OCI-LY7 (cell line): Measurements from ENCODE around the gene FAM78A. TPM values are rescaled to one million over a fixed set of nuclear protein-coding genes. Genes with fewer than 3 reads are reported as not detected.

Experiments used
- BruUV-seq: library from RNA; stranded (reverse); fragments of 400-500 nt; replicated peaks from 2 replicates; lab custom pipeline; 2021; lab: Mats Ljungman, UMichigan
- CTCF ChIA-PET: fragments of 300-600 bp; sonication (Branson Sonifier 250); formaldehyde crosslinking; loops from one replicate; lab custom pipeline; 2022; ENCODE audit warnings: antibody characterized with exemption; ENCODE audit not compliant: unreplicated experiment; lab: Charles Lee
- POLR2A ChIA-PET: fragments of 300-600 bp; sonication (Branson Sonifier 250); formaldehyde crosslinking; loops from one replicate; lab custom pipeline; 2022; ENCODE audit warnings: antibody characterized with exemption; lab: Charles Lee
- DNase-seq: peaks from one replicate; pipeline ENCODE4 v3.0.0-alpha.2; 2015; ENCODE audit warnings: low spot score
- H2AFZ ChIP-seq: fragments of 200-600 bp; sonication (generic), shearing (Covaris generic); 2 replicates; pipeline ENCODE4 v1.6.1; 2014; ENCODE audit warnings: mild to moderate bottlenecking, antibody characterized with exemption, low read length, moderate library complexity
- H3K27ac ChIP-seq: fragments of 200-600 bp; sonication (generic); 2 replicates; pipeline ENCODE4 v1.5.1; 2014; ENCODE audit warnings: mixed run types, low read depth, mild to moderate bottlenecking, moderate library complexity, low read length, inconsistent platforms; ENCODE audit not compliant: poor library complexity, severe bottlenecking
- H3K36me3 ChIP-seq: fragments of 200-600 bp; sonication (generic); 2 replicates; pipeline ENCODE4 v1.6.1; 2014; ENCODE audit warnings: mild to moderate bottlenecking, antibody characterized with exemption, low read length, moderate library complexity, mixed read lengths; ENCODE audit not compliant: insufficient read depth
- H3K4me1 ChIP-seq: fragments of 200-600 bp; sonication (generic); 2 replicates; pipeline ENCODE4 v1.5.1; 2014; ENCODE audit warnings: mild to moderate bottlenecking, low read length; ENCODE audit not compliant: insufficient read depth, poor library complexity, severe bottlenecking
- H3K4me2 ChIP-seq: fragments of 200-600 bp; sonication (generic); 2 replicates; pipeline ENCODE4 v1.6.1; 2014; ENCODE audit warnings: mild to moderate bottlenecking, low read length
- H3K4me3 ChIP-seq: fragments of 200-600 bp; sonication (generic); 2 replicates; pipeline ENCODE4 v1.5.1; 2014; ENCODE audit warnings: mild to moderate bottlenecking, low read depth, low read length; ENCODE audit not compliant: poor library complexity, severe bottlenecking
- H3K79me2 ChIP-seq: fragments of 200-600 bp; sonication (generic); 2 replicates; pipeline ENCODE4 v1.6.1; 2016; ENCODE audit warnings: low read depth, mild to moderate bottlenecking, low read length, moderate library complexity, mixed read lengths; ENCODE audit not compliant: insufficient read depth
- H3K9me2 ChIP-seq: fragments of 200-600 bp; sonication (generic); 2 replicates; pipeline ENCODE4 v1.6.1; 2016; ENCODE audit warnings: mild to moderate bottlenecking, low read length, mixed read lengths; ENCODE audit not compliant: insufficient read depth
- H3K9me3 ChIP-seq: fragments of 200-600 bp; sonication (generic); 2 replicates; pipeline ENCODE4 v1.6.1; 2014; ENCODE audit warnings: mild to moderate bottlenecking, mixed run types, low read length, mixed read lengths
- H4K20me1 ChIP-seq: fragments of 200-600 bp; sonication (generic); 2 replicates; pipeline ENCODE4 v1.6.1; 2014; ENCODE audit warnings: mild to moderate bottlenecking, antibody characterized with exemption, low read length, moderate library complexity, mixed read lengths; ENCODE audit not compliant: insufficient read depth
- CTCF ChIP-seq: fragments of 200-600 bp; sonication (generic); conservative IDR thresholded peaks from 2 replicates; pipeline ENCODE4 v1.5.1; 2014; ENCODE audit warnings: mild to moderate bottlenecking, antibody characterized with exemption, low read length, moderate library complexity, mixed read lengths
- EZH2phosphoT487 ChIP-seq: fragments of 200-600 bp; sonication (generic); IDR thresholded peaks from 2 replicates; pipeline ENCODE4 v1.6.1; 2018; ENCODE audit warnings: low read depth, borderline replicate concordance, mild to moderate bottlenecking, mixed run types, antibody characterized with exemption, low read length, moderate library complexity, mixed read lengths
- intact Hi-C: fragments of 100-400 bp; cut with micrococcal nuclease; formaldehyde crosslinking; loops from one replicate; pipeline ENCODE4 v1.10.0; 2022; ENCODE audit not compliant: unreplicated experiment
- total RNA-seq, 2 experiments: library from RNA; depleted of rRNA in 1 of 2; stranded (reverse); fragments of >200 nt in 1 of 2; shearing (Covaris generic) in 1 of 2; gene quantifications; 2 replicates each; pipeline ENCODE4 v1.2.3, GENCODE V29; 2014 to 2022

The FAM78A gene
- total RNA-seq, 2 experiments from 2014 or later: 25.0 to 35.0 TPM

- intact Hi-C loops: no loop called here
- H3K4me2 ChIP-seq: no peak overlapping the region
- CTCF ChIA-PET: no interaction called here
- peaks cover 67% of the 10 kb centered on the region for H3K36me3 ChIP-seq
- POLR2A ChIA-PET: no interaction called here
- H3K4me1 ChIP-seq: peaks cover 62% of the 10 kb centered on the region
- peaks cover 33% of the 10 kb centered on the region; the same call in 1 of the 2 replicates for H3K79me2 ChIP-seq
- no peaks in the 10 kb centered on the region for H4K20me1 ChIP-seq
- no peak for DNase-seq
- no peak overlapping the region for H3K4me3 ChIP-seq
- BruUV-seq: no TSS peak
- TF ChIP-seq EZH2phosphoT487 (no peak), CTCF (no peak)
- no peaks in the 10 kb centered on the region for H3K9me2 ChIP-seq
- no peak overlapping the region for H2AFZ ChIP-seq
- H3K27ac ChIP-seq: no peak overlapping the region
- H3K9me3 ChIP-seq: no peaks in the 10 kb centered on the region
Measured at GRCh38 chr9:131259916-131260597, 16.3 kb downstream of the FAM78A start.

- TF ChIP-seq EZH2phosphoT487 (no peak), CTCF (no peak)
Measured at GRCh38 chr9:131259432-131259898, 16.8 kb downstream of the FAM78A start.

More at GRCh38 chr9:131259432-131259898, 16.8 kb downstream of the FAM78A start:
- H2AFZ ChIP-seq: no peak overlapping the region
- H4K20me1 ChIP-seq: no peaks in the 10 kb centered on the region
- H3K36me3 ChIP-seq: peaks cover 66% of the 10 kb centered on the region
- H3K9me3 ChIP-seq: no peaks in the 10 kb centered on the region
- intact Hi-C loops: no loop called here
- H3K9me2 ChIP-seq: no peaks in the 10 kb centered on the region
- DNase-seq: no peak
- H3K4me2 ChIP-seq: no peak overlapping the region
- POLR2A ChIA-PET: interaction anchor here (0.8 kb wide), 1 partner anchor 11 kb away, joined by 3 read pairs; no protein-coding TSS in a partner anchor
- BruUV-seq: no TSS peak
- no peak overlapping the region for H3K27ac ChIP-seq
- no peak overlapping the region for H3K4me3 ChIP-seq
- H3K4me1 ChIP-seq: peaks cover 62% of the 10 kb centered on the region
- CTCF ChIA-PET: no interaction called here
- H3K79me2 ChIP-seq: peaks cover 27% of the 10 kb centered on the region; the same call in 1 of the 2 replicates
